ENCODE measurements around the gene VAMP2.
"Not testable (repeated sequence)": the region's sequence is repeated elsewhere in the genome, so short reads cannot be mapped to it uniquely, and the experiment has no call there.

The VAMP2 gene

GRCh38 chr17:8176197-8176940 lies 13.6 kb upstream of the VAMP2 start, which contains the start of gene TMEM107:
TMEM107 (minus strand) TSS chr17:8176380; CDS start chr17:8176286, 94 bp downstream.
- peak; percentile 79 for DNase-seq (ENCODE audit: low spot score)

- DNase-seq (ENCODE audit: low spot score) = no peak
Measured at GRCh38 chr17:8175795-8176196, 13.0 kb upstream of the VAMP2 start.

- DNase-seq (ENCODE audit: low spot score) = no peak
Measured at GRCh38 chr17:8173871-8174322, 11.1 kb upstream of the VAMP2 start.

- peak; percentile 80 for DNase-seq (ENCODE audit: low spot score)
Measured at GRCh38 chr17:8173056-8173870, 10.5 kb upstream of the VAMP2 start.

- DNase-seq (ENCODE audit: low spot score) = not testable (repeated sequence)
Measured at GRCh38 chr17:8170186-8170585, 7.4 kb upstream of the VAMP2 start.

GRCh38 chr17:8167526-8167925 lies 4.8 kb upstream of the VAMP2 start:
- no peak for DNase-seq (ENCODE audit: low spot score)

- DNase-seq (ENCODE audit: low spot score) = no peak
Measured at GRCh38 chr17:8166731-8167130, 4.0 kb upstream of the VAMP2 start.

GRCh38 chr17:8164815-8165131 lies 2.0 kb upstream of the VAMP2 start:
- DNase-seq (ENCODE audit: low spot score) = no peak

GRCh38 chr17:8163978-8164814 lies 1.4 kb upstream of the VAMP2 start:
- DNase-seq (ENCODE audit: low spot score) = no peak

GRCh38 chr17:8162997-8163977 lies 539 bp upstream of the VAMP2 start:
- no peak for DNase-seq (ENCODE audit: low spot score)

GRCh38 chr17:8161289-8162232 lies 1.2 kb downstream of the VAMP2 start:
- no peak for DNase-seq (ENCODE audit: low spot score)

GRCh38 chr17:8160741-8161221 lies 2.0 kb downstream of the VAMP2 start:
- no peak for DNase-seq (ENCODE audit: low spot score)

GRCh38 chr17:8160224-8160577 lies 2.5 kb downstream of the VAMP2 start:
- DNase-seq (ENCODE audit: low spot score) = no peak

GRCh38 chr17:8159459-8160223 lies 3.1 kb downstream of the VAMP2 start:
- DNase-seq (ENCODE audit: low spot score) = no peak

- DNase-seq (ENCODE audit: low spot score) = no peak
Measured at GRCh38 chr17:8159032-8159400, 3.7 kb downstream of the VAMP2 start.

- DNase-seq (ENCODE audit: low spot score) = peak; percentile 88
Measured at GRCh38 chr17:8158267-8159031, 4.3 kb downstream of the VAMP2 start.

- DNase-seq (ENCODE audit: low spot score) = peak; percentile 99
Measured at GRCh38 chr17:8156246-8156992, 6.3 kb downstream of the VAMP2 start.

- no peak for DNase-seq (ENCODE audit: low spot score)
Measured at GRCh38 chr17:8155996-8156245, 6.8 kb downstream of the VAMP2 start.
